OCI-LY1 (cell line): Measurements from ENCODE around the gene MBD6.

Source experiments
- CTCF ChIP-seq: fragments of 200-600 bp; sonication (generic), shearing (Covaris generic); IDR thresholded peaks from 2 replicates; pipeline ENCODE4 v1.5.1; 2017; ENCODE audit warnings: mild to moderate bottlenecking, antibody characterized with exemption, low read length, moderate library complexity, mixed read lengths
- EZH2 ChIP-seq: fragments of 200-600 bp; sonication (generic), shearing (Covaris generic); IDR thresholded peaks from 2 replicates; pipeline ENCODE4 v1.8.0; 2017; ENCODE audit warnings: borderline replicate concordance, mixed run types, mild to moderate bottlenecking, antibody characterized with exemption, low read length, moderate library complexity, mixed read lengths

- TF ChIP-seq CTCF (no peak), EZH2 (no peak)
These were observed 1.1 kb upstream of the MBD6 start for GRCh38 chr12:57521525-57522010.
